ENCODE measurements around the gene TAF13.
A peak's percentile ranks its signal among the peaks of the same experiment; 100 is the strongest.
"Not testable (repeated sequence)": the region's sequence is repeated elsewhere in the genome, so short reads cannot be mapped to it uniquely, and the experiment has no call there.

The TAF13 gene

DNA sequence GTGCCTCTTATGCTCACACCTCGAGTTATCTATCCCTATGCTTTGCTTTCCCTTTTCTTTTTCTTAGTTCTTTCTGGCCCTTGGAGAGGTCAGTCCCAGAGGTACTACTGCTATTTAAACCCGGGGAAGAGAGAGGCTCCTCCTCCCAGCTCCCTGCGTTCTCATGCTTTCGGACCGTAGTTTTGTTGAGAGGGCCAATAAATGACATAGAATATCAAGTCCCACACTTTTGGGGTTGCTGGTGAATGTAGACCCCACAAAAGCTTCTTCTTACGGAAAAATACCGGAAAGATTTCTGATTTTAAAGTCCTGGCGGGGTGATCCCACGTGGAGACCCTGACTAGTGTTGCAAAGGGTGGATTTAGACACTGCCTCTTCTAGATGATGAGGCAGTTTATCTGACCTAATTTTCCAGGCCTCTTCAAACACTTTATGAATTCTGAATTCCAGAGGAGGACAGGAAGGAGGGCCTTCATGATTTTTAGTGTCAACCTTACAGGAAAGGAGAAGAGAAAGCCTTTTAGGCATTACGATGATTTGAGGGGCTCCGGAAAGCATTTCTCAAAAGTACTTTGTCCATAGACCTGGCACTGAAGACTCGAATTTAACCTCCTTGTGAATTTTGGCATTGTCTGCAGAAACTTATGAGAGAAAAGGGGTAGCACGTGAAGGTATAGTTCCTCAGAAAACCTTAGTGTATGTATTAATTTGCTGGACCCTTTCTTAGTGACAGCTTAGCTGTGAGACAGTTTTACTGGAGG, 15.5 kb upstream of the TAF13 start:
- DNase-seq (ENCODE audit: low read depth), result no peak

GRCh38 chr1:109090196-109091077, 14.6 kb upstream of the TAF13 start, which contains the start of gene TMEM167B:
TSS of gene TMEM167B (plus strand) at chr1:109090764. CDS start at chr1:109090873, 109 bp downstream.
- DNase-seq (ENCODE audit: low read depth), result peak; percentile 75

DNA sequence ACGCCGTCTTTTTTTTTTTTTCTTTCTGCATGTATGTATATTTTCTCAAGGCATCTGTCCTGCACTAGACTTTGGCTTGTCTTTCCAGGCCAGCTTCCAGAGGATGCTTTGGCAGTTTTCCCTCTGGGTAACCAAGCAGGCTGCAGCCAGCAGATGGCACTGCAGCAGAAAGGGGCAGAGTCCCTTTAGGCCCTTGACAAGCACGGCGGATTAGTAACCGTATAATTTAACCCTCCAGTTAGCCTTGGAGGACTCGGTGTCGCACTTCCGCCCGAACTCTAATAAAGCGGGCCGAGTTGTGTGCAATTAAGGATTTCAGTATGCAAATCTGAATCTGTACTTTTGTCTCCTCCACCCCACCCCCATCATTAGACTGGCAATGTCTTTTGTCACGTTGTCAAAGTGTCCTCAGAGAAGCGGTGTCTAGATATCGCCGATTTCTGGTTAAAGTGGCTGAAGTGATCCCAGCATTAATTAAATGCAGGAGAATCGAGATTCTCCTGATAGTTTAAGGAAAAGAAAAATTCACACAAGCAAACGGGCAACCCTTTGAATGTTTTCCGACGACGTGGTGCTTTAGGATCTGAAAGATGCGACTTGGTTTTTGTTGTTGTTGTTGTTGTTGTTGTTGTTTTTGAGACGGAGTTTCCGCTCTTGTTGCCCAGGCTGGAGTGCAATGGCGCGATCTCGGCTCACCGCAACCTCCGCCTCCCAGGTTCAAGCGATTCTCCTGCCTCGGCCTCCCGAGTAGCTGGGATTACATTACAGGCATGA, 13.6 kb upstream of the TAF13 start:
- peak; percentile 26 for DNase-seq (ENCODE audit: low read depth)

DNA sequence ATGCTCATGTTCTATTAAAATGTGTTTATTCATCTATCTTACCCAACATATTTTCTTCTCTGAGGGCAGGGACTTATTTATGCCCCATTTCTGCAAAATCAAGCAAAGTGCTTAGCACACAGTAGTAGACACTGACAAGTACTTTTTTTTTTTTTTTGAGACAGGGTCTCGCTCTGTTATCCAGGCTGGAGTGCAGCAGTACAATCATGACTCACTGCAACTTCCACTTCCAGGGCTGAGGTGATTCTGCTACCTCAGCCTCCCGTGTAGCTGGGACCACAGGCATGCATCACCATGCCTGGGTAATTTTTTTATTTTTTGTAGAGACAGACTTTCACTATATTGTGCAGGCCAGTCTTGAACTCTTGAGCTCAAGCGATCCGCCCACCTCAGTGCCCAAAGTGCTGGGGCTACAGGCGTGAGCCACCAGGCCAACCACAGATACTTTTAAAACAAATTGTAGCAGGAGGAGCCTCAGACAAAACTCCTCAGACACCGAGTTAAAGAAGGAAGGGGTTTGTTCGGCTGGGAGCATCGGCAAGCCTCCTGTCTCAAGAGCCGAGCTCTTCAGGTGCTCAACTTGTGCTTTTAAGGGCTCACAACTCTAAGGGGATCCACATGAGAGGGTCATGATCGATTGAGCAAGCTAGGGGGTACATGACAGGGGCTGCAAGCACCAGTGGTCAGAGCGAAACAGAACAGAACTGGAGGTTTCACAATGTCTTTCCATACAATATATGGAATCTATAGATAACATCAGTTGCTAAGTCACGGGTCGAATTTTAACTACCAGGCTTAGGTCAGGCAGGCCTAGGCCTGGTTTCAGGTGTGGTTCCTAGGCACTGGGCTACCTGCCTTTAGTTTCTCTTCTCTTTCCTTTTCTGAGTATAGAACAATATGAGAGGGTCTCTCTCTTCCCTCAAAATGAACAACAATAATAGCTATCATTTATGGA, 9.0 kb upstream of the TAF13 start:
- no peak for DNase-seq (ENCODE audit: low read depth)

GRCh38 chr1:109083923-109084322, 8.1 kb upstream of the TAF13 start:
- DNase-seq (ENCODE audit: low read depth), result no peak

- DNase-seq (ENCODE audit: low read depth), result no peak
Measured at GRCh38 chr1:109083501-109083900, 7.7 kb upstream of the TAF13 start.

- no peak for DNase-seq (ENCODE audit: low read depth)
Measured at GRCh38 chr1:109080441-109081082, 4.8 kb upstream of the TAF13 start.

- DNase-seq (ENCODE audit: low read depth), result no peak
Measured at GRCh38 chr1:109079240-109079622, 3.4 kb upstream of the TAF13 start.

- DNase-seq (ENCODE audit: low read depth), result no peak
Measured at GRCh38 chr1:109078317-109078716, 2.5 kb upstream of the TAF13 start.

GRCh38 chr1:109069294-109069693, 6.5 kb downstream of the TAF13 start:
- DNase-seq (ENCODE audit: low read depth), result no peak

DNA sequence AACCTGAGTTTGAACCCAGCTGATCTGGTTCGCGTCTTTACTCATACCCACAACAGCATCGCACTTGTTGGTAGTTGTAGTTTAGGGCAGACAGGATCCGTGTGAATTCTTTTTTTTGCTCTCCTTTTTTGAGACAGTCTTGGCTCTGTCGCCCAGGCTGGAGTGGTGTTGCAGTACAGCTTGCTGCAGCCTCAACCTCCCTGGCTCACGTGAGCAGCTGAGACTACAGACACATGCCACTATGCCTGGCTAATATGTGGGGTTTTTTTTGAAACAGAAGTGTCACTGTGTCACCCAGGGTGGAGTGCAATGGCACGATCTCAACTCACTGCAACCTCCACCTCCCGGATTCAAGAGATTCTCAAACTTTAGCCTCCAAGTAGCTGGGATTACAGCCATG, 7.9 kb downstream of the TAF13 start:
- no peak for DNase-seq (ENCODE audit: low read depth)

DNA sequence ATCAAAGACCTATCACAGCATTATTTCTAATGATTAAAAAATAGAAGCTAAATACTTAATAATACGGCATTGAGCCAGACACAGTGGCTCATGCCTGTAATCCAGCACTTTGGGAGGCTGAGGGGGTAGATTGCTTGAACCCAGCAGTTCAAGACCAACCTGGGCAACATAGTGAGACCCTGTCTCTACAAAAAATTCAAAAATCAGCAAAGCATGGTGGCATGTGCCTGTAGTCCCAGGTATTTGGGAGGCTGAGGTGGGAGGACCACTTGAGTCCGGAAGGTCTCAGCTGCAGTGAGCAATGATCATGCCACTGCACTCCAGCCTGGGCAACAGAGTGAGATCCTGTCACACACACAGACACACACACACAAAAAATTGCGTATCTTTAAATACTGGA, 10.7 kb downstream of the TAF13 start:
- DNase-seq (ENCODE audit: low read depth), result no peak

GRCh38 chr1:109061183-109061582, 14.6 kb downstream of the TAF13 start:
- no peak for DNase-seq (ENCODE audit: low read depth)

DNA sequence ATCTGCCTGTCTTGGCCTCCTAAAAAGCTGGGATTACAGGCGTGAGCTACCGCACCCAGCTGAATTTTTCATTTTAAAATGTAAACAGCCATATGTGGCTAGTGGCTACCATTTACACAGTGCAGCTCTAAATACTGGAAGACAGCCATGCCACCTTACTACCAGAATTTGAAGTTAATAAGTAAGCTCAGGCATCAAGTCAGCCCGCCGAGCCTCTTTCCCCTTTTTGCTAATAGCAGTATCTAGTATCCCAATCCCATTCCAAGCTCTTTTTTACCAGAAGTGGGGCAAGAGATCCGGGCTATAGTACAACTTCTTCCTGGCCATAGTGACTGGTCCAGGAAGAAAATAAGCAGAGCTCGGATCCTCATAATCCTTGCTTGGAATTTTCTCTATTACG, 15.1 kb downstream of the TAF13 start:
- DNase-seq (ENCODE audit: low read depth), result no peak

DNA sequence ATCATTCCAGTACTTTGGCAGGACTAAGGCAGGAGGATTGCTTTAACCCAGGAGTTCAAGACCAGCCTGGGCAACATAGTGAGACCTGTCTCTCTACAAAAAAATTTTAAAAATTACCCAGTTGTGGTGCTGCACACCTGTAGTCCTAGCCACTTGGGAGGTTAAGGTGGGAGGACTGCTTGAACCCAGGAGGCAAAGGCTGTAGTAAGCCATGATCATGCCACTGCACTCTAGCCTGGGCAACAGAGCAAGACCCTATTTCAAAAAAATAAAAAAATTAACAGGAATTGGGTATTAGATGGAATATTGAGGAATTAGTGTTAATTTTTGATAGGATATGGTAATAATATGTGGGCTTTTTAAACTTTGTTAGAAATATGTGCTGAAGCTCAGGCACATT, 16.8 kb downstream of the TAF13 start:
- no peak for DNase-seq (ENCODE audit: low read depth)

DNA sequence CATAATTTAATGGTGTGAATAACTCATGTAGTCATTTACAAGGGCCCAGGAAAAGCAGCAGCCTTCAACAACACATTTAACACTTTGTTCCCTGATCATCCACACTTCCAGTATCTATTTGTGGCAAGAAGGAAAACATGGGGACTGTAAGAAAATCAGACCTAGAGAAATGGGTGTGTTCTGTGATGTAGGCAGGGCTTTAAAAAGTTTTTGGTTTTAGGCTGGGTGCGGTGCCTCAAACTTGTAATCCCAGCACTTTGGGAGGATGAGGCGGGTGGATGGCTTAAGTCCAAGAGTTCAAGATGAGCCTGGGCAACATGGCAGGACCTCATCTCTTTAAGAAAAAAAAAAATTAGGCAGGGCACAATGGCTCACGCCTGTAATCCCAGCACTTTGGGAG, 19.7 kb downstream of the TAF13 start:
- no peak for DNase-seq (ENCODE audit: low read depth)

- not testable (repeated sequence) for DNase-seq (ENCODE audit: low read depth)
Measured at GRCh38 chr1:109052145-109052544, 23.7 kb downstream of the TAF13 start.

DNA sequence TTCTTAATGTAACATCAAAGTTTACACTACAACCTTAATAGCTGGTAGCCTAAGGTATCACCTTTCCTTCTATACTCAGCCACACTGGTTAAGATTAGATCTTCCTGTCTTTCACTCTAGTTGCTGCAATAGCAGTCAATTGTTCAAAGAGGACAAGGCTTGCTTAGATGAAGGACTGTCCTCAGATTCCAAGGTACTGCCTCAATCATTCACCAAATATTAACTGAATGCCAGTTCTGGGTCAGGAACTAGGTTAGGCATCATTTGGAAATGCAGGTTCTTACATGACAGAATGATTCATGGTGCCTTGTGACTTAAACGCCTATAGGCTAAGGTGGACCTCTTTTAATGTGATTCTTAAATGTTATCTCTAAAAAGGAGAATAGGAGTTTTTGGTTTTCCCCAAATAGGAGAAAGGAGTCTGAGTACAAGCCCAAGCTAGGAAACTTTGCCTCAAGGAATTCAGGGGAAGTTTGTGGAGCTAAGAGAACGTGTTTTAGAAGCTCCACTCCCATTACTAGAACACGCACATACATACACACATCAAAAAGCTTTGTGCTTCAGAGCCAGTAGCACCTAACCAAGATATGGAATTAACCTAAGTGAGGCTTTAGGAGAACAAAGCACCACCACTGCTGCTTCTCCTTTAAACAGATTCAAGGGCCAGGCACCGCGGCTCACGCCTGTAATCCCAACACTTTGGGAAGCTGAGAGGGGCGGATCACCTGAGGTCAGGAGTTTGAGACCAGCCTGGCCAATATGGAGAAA, 25.4 kb downstream of the TAF13 start:
- DNase-seq (ENCODE audit: low read depth), result no peak

- no peak for DNase-seq (ENCODE audit: low read depth)
Measured at GRCh38 chr1:109048335-109048734, 27.5 kb downstream of the TAF13 start.

- DNase-seq (ENCODE audit: low read depth), result no peak
Measured at GRCh38 chr1:109047339-109047738, 28.5 kb downstream of the TAF13 start.

Measured in stimulated activated CD8-positive, alpha-beta memory T cell treated with anti-CD3 and anti-CD28 coated beads, Interleukin-4, amount 100 ng/mL, for 24 hours (primary cell).